Mesendoderm (in vitro differentiated cells): ENCODE measurements around the gene NUCB1.
A peak's percentile ranks its signal among the peaks of the same experiment; 100 is the strongest.

ENCODE experiments used
- DNase-seq: peaks from one replicate; pipeline ENCODE4 v3.0.0; 2013
- H2AK5ac ChIP-seq: 2 replicates; pipeline ENCODE4 v1.6.1; 2013; ENCODE audit warnings: low read length, inconsistent platforms
- H2BK120ac ChIP-seq: 2 replicates; pipeline ENCODE4 v1.6.1; 2013; ENCODE audit warnings: low read depth, mild to moderate bottlenecking, low read length, moderate library complexity, mixed read lengths
- H2BK15ac ChIP-seq: replicated peaks from 2 replicates; pipeline ENCODE4 v1.6.1; 2013; ENCODE audit warnings: low read depth, mild to moderate bottlenecking, moderate library complexity
- H2BK5ac ChIP-seq: 2 replicates; pipeline ENCODE4 v1.6.1; 2013; ENCODE audit warnings: low read length, inconsistent platforms
- H3K18ac ChIP-seq: 2 replicates; pipeline ENCODE4 v1.6.1; 2013; ENCODE audit warnings: mild to moderate bottlenecking, low read length, mixed read lengths
- H3K23ac ChIP-seq: one replicate; pipeline ENCODE4 v1.6.1; 2013; ENCODE audit warnings: low read length
- H3K27ac ChIP-seq: 2 replicates; pipeline ENCODE4 v1.5.1; 2013; ENCODE audit warnings: low read depth, mild to moderate bottlenecking, inconsistent platforms, low read length, moderate library complexity
- H3K27me3 ChIP-seq: 2 replicates; pipeline ENCODE4 v1.6.1; 2013; ENCODE audit warnings: low read length, control low read depth, mild to moderate bottlenecking, inconsistent platforms; ENCODE audit not compliant: insufficient read depth, poor library complexity
- H3K36me3 ChIP-seq: 2 replicates; pipeline ENCODE4 v1.6.1; 2013; ENCODE audit warnings: low read length, inconsistent platforms; ENCODE audit not compliant: control insufficient read depth, insufficient read depth
- H3K4ac ChIP-seq: one replicate; pipeline ENCODE4 v1.6.1; 2013; ENCODE audit warnings: low read depth, mild to moderate bottlenecking, low read length, moderate library complexity
- H3K4me1 ChIP-seq: 2 replicates; pipeline ENCODE4 v1.6.1; 2013; ENCODE audit warnings: low read depth, low read length, inconsistent platforms; ENCODE audit not compliant: control insufficient read depth
- H3K4me2 ChIP-seq: 2 replicates; pipeline ENCODE4 v1.6.1; 2013; ENCODE audit warnings: low read length
- H3K4me3 ChIP-seq: 2 replicates; pipeline ENCODE4 v1.5.1; 2013; ENCODE audit warnings: mild to moderate bottlenecking, low read length
- H3K56ac ChIP-seq: one replicate; pipeline ENCODE4 v1.6.1; 2013; ENCODE audit warnings: low read length
- H3K79me1 ChIP-seq: 2 replicates; pipeline ENCODE4 v1.6.1; 2013; ENCODE audit warnings: low read length, inconsistent platforms
- H3K79me2 ChIP-seq: 2 replicates; pipeline ENCODE4 v1.6.1; 2013; ENCODE audit warnings: mild to moderate bottlenecking, low read length; ENCODE audit not compliant: control insufficient read depth, insufficient read depth
- H3K9ac ChIP-seq: 2 replicates; pipeline ENCODE4 v1.6.1; 2013; ENCODE audit warnings: low read length, inconsistent platforms
- H4K5ac ChIP-seq: one replicate; pipeline ENCODE4 v1.6.1; 2013; ENCODE audit warnings: low read length
- H4K8ac ChIP-seq: one replicate; pipeline ENCODE4 v1.6.1; 2013; ENCODE audit warnings: low read depth, mild to moderate bottlenecking, control low read depth, low read length, moderate library complexity
- WGBS: extraction: QIAGEN DNeasy Blood & Tissue Kit; methylation state at CpG from one replicate; pipeline ENCODE4 v1.1.7; 2013; ENCODE audit warnings: low lambda C conversion rate, missing lambda C conversion rate; ENCODE audit not compliant: insufficient coverage; ENCODE audit errors: extremely low coverage; 5-methylcytosine and 5-hydroxymethylcytosine counted together

The NUCB1 gene

GRCh38 chr19:48963371-48964204 is 63.5 kb downstream of the NUCB1 start:
- Histone ChIP-seq H3K56ac (peak overlapping the region; percentile 92), H3K9ac (peak overlapping the region; percentile 79)

GRCh38 chr19:48964205-48965039 is 64.3 kb downstream of the NUCB1 start:
- WGBS: no CpG with 5 or more reads among the region's 19 CpGs
- H2BK120ac ChIP-seq: peak overlapping the region; percentile 98
- H3K4me2 ChIP-seq: peak overlapping the region; percentile 70
- H2AK5ac ChIP-seq: peak overlapping the region; percentile 52
- H3K23ac ChIP-seq: peak overlapping the region; percentile 80
- peaks cover 16% of the 10 kb centered on the region for H3K4me1 ChIP-seq
- peak overlapping the region; percentile 99 for H3K4ac ChIP-seq
- peak overlapping the region; percentile 95 for H3K27ac ChIP-seq
- peak overlapping the region; percentile 14 for H2BK15ac ChIP-seq
- H3K27me3 ChIP-seq: no peaks in the 10 kb centered on the region
- H3K4me3 ChIP-seq: peak overlapping the region; percentile 10
- peak overlapping the region; percentile 94 for H2BK5ac ChIP-seq
- peak overlapping the region; percentile 92 for H3K56ac ChIP-seq
- H3K79me2 ChIP-seq: peaks cover 13% of the 10 kb centered on the region
- no peak overlapping the region for H4K8ac ChIP-seq
- peak overlapping the region; percentile 79 for H3K9ac ChIP-seq
- no peaks in the 10 kb centered on the region for H3K36me3 ChIP-seq
- peak overlapping the region; percentile 97 for H3K18ac ChIP-seq
- peak overlapping the region; percentile 90 for H4K5ac ChIP-seq
- DNase-seq: peak; percentile 90
- peaks cover 6% of the 10 kb centered on the region for H3K79me1 ChIP-seq

More at GRCh38 chr19:48963371-48964204, 63.5 kb downstream of the NUCB1 start:
- peak overlapping the region; percentile 78 for H2AK5ac ChIP-seq
- H3K79me1 ChIP-seq: peaks cover 6% of the 10 kb centered on the region
- H3K27me3 ChIP-seq: no peaks in the 10 kb centered on the region
- H4K8ac ChIP-seq: peak overlapping the region; percentile 82
- no peaks in the 10 kb centered on the region for H3K36me3 ChIP-seq
- H3K79me2 ChIP-seq: peaks cover 13% of the 10 kb centered on the region
- H3K23ac ChIP-seq: no peak overlapping the region
- WGBS: no CpG with 5 or more reads among the region's 28 CpGs
- H2BK5ac ChIP-seq: peak overlapping the region; percentile 94
- DNase-seq: peak; percentile 92
- peak overlapping the region; percentile 99 for H3K4ac ChIP-seq
- no peak overlapping the region for H2BK15ac ChIP-seq
- H3K4me1 ChIP-seq: peaks cover 16% of the 10 kb centered on the region
- H3K18ac ChIP-seq: peak overlapping the region; percentile 97
- peak overlapping the region; percentile 90 for H4K5ac ChIP-seq
- peak overlapping the region; percentile 70 for H3K4me2 ChIP-seq
- peak overlapping the region; percentile 98 for H2BK120ac ChIP-seq
- peak overlapping the region; percentile 95 for H3K27ac ChIP-seq
- no peak overlapping the region for H3K4me3 ChIP-seq

GRCh38 chr19:48965040-48965805 is 65.1 kb downstream of the NUCB1 start, which contains the start of gene FTL:
Gene FTL, plus strand, starts transcription at chr19:48965309. Its CDS starts 199 bp downstream, at chr19:48965508.
- Histone ChIP-seq H3K79me1 (peaks cover 6% of the 10 kb centered on the region), H3K23ac (peak within 1 kb of the TSS; percentile 96), H4K8ac (no peak within 1 kb of the TSS), H4K5ac (peak within 1 kb of the TSS; percentile 90), H3K4ac (peak within 1 kb of the TSS; percentile 99), H3K18ac (peak within 1 kb of the TSS; percentile 97), H2BK15ac (peak within 1 kb of the TSS; percentile 14), H2BK5ac (peak within 1 kb of the TSS; percentile 94), H2BK120ac (peak within 1 kb of the TSS; percentile 98), H3K4me2 (peak within 1 kb of the TSS; percentile 99), H3K4me3 (peak within 1 kb of the TSS; percentile 99), H3K4me1 (peaks cover 16% of the 10 kb centered on the region), H3K36me3 (no peaks in the 10 kb centered on the region), H3K79me2 (peaks cover 13% of the 10 kb centered on the region), H3K27me3 (no peaks in the 10 kb centered on the region), H2AK5ac (peak within 1 kb of the TSS; percentile 93), H3K27ac (peak within 1 kb of the TSS; percentile 95), H3K9ac (peak within 1 kb of the TSS; percentile 95), H3K56ac (peak within 1 kb of the TSS; percentile 96)
- WGBS: no CpG with 5 or more reads among the region's 52 CpGs
- peak; percentile 97 for DNase-seq

- peak; percentile 91 for DNase-seq
- Histone ChIP-seq H2BK5ac (no peak overlapping the region), H3K27ac (peak overlapping the region; percentile 32), H3K4me3 (peak overlapping the region; percentile 99), H2BK15ac (no peak overlapping the region), H4K5ac (no peak overlapping the region), H4K8ac (no peak overlapping the region), H2BK120ac (no peak overlapping the region), H3K4ac (no peak overlapping the region), H3K27me3 (no peaks in the 10 kb centered on the region), H3K9ac (peak overlapping the region; percentile 95), H3K79me1 (peaks cover 6% of the 10 kb centered on the region), H3K56ac (peak overlapping the region; percentile 96), H3K4me2 (peak overlapping the region; percentile 99), H2AK5ac (peak overlapping the region; percentile 93), H3K4me1 (peaks cover 16% of the 10 kb centered on the region), H3K79me2 (peaks cover 13% of the 10 kb centered on the region), H3K23ac (peak overlapping the region; percentile 96), H3K36me3 (no peaks in the 10 kb centered on the region), H3K18ac (no peak overlapping the region)
- no CpG with 5 or more reads among the region's 36 CpGs for WGBS
Measured at GRCh38 chr19:48965806-48966540, 65.9 kb downstream of the NUCB1 start.
